HG02588 (cell line): ENCODE results near the gene MGLL.
A peak's percentile ranks its signal among the peaks of the same experiment; 100 is the strongest.

Source experiments
- ATAC-seq: cut with Tn5 transposase; IDR thresholded peaks from one replicate; pipeline ENCODE4 v1.9.1; 2021; ENCODE audit warnings: mild to moderate bottlenecking, moderate library complexity; ENCODE audit not compliant: unreplicated experiment

MGLL gene

DNA sequence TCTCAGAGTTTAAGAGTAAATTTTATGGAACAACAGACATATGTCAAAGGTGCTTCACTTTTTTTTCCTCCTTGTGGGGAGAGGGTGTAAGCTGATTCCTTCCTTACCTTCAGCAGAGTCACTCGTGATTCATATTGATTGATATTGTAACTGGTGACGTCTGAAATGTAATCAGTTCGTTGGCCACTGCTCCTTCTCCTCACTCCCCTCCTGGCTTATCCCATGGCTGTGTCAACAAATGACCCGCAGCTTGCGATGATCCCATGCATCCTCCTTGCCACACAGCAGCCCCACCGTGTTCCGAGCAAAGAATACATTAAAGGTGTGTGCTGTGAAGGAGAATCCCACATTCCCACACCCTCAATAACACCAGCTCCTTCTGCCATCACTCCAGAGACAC lies 7.3 kb downstream of the MGLL start:
- ATAC-seq: no peak

- ATAC-seq: no peak
Observed at GRCh38 chr3:127814325-127814781, 8.0 kb downstream of the MGLL start.

DNA sequence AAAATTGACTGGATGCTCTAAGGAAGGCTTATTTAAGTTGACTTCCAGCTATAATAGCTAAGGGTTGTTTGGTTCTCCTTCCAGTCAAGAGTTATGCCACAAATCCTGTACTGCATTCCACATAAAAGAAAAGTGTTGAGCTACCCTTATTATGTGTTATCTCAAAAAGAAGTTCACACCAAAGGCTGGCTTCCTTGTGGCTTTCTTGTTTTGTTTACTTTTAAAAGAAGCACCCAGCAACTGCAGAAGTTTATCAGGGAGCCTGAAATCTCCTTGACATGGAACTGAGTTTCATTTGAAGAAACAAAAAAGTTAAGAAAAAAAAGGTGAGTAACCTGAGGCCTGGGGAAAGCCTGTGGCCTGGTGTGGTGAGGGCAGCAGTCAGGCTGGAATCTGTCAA lies 10.2 kb downstream of the MGLL start:
- no peak for ATAC-seq

- ATAC-seq: no peak
Observed at GRCh38 chr3:127811717-127812116, 10.6 kb downstream of the MGLL start.

GRCh38 chr3:127809611-127810010 lies 12.7 kb downstream of the MGLL start:
- ATAC-seq: no peak

DNA sequence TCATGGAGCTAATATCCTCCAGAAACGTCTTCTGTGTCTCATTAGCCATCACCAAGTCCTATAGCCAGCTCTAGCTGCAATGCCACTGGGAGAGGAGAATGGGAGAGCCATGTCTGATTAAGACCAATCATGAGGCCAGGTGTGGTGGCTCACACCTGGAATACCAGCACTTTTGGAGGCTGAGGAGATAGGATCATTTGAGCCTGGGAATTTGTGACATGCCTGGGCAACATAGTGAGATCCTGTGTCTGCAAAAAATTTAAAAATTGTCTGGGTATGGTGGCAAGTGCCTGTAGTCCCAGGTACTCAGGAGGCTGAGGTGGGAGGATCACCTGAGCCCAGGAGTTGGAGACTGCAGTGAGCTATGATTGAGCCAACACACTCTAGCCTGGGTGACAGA lies 13.1 kb downstream of the MGLL start:
- ATAC-seq: no peak

DNA sequence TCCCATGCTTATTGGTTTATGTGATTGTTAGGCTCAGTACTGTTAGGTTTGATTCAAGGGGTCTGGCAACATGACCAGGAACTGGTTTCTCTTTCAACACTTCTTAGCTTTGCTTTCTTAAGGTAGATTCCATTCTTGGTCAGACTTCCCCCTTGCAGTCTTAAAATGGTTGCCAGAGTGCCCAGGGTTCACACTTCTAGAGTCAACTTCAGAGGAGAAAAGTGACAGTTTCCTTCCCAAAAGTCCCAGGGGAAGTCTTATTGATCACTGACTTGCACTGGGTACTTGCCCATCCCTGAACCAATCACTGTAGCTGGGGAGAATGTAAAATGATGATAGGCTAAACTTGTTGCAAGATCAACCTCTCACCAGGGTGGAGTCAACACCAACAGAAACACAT lies 14.1 kb downstream of the MGLL start:
- ATAC-seq: peak; percentile 51

GRCh38 chr3:127805026-127805753 lies 17.1 kb downstream of the MGLL start:
- ATAC-seq: no peak

- ATAC-seq: no peak
Observed at GRCh38 chr3:127804141-127804540, 18.2 kb downstream of the MGLL start.

DNA sequence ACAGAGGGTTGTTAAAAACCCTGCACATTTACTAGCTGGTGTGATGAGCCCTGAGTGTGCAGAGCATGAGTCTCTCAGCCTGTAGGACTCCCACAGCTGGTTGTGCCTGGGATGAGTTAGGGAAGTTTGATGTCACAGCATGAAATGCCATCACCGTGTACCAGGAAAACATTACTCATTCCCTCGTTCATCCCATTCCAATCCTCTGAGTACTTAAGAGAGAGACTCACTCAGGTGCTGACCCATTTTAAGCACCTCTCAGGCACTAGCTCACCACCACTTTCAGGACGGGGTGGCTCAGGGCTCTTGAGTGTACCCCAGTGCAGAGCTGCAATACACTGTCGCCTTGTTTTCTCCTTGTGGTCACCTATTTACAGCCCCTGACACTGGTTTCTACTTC lies 18.7 kb downstream of the MGLL start:
- no peak for ATAC-seq

GRCh38 chr3:127802606-127803005 lies 19.7 kb downstream of the MGLL start:
- ATAC-seq: no peak

DNA sequence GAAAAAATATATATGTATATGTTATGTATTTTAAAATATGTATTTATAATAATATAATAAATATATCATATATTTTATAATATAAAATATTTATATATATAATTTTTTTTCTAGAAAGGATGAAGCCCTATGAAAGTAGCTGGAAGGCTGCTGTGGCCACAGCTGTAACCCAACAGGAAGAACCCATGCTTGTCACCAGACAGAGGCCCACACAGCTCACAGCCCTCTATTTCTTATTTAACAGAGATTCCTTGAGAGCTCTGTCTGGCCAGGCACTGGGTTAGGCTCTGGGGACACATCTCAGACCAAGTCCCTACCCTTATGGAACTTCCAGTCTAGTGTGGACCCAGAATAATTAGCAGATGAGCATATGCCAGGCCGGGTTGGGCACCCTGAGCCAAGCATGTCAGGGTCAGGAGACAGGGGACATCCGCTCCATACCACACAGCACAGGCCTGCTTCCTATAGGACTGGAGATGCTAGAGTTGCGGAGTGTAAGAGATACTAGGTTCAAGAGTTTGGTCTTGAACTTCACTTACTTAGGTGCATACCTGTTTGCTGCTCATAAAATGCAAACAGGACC lies 20.5 kb downstream of the MGLL start:
- ATAC-seq: no peak

GRCh38 chr3:127800508-127800907 lies 21.8 kb downstream of the MGLL start:
- no peak for ATAC-seq

DNA sequence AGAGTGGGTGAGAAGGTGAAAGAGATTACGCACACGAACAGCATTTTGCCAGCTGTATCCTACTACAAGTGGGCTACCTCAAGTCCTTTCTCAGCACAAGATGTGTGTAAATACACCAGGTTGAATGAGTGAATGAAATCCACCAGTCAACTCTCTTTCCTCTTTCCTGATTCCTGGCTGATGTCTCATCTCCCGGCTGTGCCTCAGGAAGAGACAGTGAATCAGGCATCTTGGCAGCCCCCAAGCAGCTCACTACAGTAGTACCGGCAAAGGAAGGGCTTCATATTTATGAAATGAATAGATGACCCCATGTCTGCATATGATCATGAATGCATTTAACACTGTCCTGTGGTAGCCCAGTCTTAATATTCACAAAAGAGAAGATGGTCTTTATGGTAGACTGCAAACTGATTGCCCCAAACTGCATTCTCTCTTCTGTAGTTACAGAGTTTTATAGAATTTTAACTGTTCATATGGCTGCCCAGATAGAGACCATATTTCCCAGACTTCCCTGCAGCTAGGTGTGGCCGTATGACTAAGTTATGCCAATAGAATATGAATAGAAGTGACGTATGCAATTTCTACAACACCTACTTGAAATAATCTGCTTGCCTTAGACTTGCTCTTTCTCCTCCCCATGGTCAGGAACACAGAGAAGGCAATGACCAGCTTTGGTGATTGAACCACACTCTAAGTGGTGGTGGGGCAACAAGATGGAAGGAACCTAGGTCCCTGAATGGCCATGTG lies 22.7 kb downstream of the MGLL start:
- ATAC-seq: no peak

GRCh38 chr3:127798716-127799115 lies 23.6 kb downstream of the MGLL start:
- ATAC-seq: no peak

- no peak for ATAC-seq
Observed at GRCh38 chr3:127796831-127797150, 25.5 kb downstream of the MGLL start.

DNA sequence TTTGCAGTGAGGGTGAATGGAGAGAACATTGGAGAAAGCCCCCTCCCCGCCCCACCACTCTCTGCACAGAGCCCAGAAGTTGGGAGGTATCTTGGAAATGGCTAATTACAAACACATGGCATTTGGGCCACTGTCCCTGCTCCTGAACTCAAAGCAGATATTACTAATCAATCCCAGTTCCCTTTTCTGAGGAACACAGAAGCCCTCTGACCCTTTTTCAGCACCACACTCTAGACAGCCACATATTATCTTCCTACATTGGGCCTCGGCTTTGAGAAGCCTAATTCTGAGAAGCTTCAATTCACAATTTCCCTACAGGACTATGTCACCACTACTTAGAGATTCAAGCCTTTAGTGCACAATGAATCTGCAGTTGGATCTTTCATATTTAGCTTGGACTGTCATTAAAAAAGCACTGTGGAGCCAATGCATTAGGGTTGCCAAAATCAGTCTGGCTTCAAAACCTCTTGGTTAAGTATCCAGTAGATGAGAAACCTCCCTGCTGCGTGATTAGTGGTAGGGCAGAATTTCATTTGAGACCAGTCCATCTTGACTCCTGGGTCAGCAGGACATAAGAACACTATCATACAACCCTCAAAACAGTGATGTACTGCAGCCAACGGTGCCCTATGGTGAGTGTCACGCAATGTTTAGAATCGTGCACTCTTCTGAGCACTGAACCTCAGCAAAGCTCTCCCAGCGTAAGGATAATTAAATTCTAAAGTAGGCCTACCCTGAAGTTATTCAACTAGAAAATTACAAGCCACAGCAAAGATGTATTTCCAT lies 26.1 kb downstream of the MGLL start:
- ATAC-seq: no peak

DNA sequence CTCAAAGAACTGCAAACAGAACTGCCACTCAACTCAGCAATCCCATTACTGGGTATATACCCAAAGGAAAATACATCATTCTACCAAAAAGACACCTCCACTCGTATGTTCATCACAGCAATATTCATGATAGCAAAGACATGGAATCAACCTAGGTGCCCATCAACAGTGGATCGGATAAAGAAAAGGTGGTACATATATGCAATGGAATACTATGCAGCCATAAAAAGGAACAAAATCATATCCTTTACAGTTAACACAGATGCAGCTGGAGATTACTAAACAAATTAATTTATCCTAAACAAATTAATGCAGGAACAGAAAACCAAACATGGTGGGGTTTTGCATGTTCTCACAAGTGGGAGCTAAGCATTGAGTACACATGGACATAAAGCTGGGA lies 27.3 kb downstream of the MGLL start:
- no peak for ATAC-seq

- ATAC-seq: no peak
Observed at GRCh38 chr3:127794402-127794801, 27.9 kb downstream of the MGLL start.

DNA sequence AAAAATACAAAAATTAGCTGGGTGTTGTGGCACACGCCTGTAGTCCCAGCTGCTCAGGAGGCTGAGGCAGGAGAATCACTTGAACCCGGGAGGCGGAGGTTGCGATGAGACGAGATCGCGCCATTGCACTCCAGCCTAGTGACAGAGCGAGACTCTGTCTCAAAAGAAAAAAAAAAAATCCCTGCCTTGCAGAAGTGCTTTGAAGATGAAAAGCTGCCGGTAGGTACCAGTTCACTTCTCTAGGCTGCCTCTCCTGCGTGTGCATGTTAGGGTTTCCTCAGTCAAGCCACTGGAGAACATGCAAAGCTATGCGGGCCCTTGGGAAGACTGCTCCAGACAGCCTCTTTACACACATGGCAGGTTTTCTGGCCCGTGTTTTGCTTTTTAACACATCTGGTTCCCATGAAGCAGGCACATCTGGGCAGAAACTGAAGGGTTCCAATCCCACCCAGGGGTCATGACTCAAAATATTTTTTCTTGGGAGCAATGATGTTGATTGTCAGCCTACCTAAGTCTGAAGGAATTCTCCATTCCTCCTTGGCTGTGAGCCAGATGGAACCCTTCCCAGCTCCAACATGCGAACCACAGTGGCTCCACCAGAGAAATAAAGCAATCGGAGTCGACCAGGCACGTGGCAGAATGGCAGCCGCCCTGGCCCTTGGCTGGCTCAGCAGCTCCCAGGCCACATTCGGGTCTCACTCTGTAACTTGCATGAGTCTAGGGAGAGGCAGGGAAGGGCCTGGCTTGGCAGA lies 29.6 kb downstream of the MGLL start:
- no peak for ATAC-seq
